ENCODE measurements around the gene NNMT. TPM values are rescaled to one million over a fixed set of nuclear protein-coding genes. Genes with fewer than 3 reads are reported as not detected.

The NNMT gene
- total RNA-seq, 4 donors from 2014 or later, result 4.6 to 362 (median 116) TPM

- Histone ChIP-seq H3K36me3 (no peaks in the 10 kb centered on the region), H3K4me3 (peak overlapping the region in 1 of 2 donors; percentile 8), H3K9me3 (no peaks in the 10 kb centered on the region), H3K27ac (peak overlapping the region; percentile 90 to 96), H3K27me3 (no peaks in the 10 kb centered on the region), H3K4me1 (peaks cover 7 to 10% of the 10 kb centered on the region in 2 donors)
- no peak for TF ChIP-seq POLR2A (IDR thresholded peaks at IDR 0.05)
- TF ChIP-seq, protein P1, sequence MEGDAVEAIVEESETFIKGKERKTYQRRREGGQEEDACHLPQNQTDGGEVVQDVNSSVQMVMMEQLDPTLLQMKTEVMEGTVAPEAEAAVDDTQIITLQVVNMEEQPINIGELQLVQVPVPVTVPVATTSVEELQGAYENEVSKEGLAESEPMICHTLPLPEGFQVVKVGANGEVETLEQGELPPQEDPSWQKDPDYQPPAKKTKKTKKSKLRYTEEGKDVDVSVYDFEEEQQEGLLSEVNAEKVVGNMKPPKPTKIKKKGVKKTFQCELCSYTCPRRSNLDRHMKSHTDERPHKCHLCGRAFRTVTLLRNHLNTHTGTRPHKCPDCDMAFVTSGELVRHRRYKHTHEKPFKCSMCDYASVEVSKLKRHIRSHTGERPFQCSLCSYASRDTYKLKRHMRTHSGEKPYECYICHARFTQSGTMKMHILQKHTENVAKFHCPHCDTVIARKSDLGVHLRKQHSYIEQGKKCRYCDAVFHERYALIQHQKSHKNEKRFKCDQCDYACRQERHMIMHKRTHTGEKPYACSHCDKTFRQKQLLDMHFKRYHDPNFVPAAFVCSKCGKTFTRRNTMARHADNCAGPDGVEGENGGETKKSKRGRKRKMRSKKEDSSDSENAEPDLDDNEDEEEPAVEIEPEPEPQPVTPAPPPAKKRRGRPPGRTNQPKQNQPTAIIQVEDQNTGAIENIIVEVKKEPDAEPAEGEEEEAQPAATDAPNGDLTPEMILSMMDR (IDR thresholded peaks at IDR 0.05), result no peak
- no peak for DNase-seq
- intact Hi-C loops (cut with DNase I; ENCODE audit: low total_unique reads), result no loop called here
Observed at GRCh38 chr11:114291842-114292680, 4.1 kb upstream of the NNMT start.

GRCh38 chr11:114293201-114293711, 2.9 kb upstream of the NNMT start:
- peaks cover 7 to 10% of the 10 kb centered on the region in 2 donors for H3K4me1 ChIP-seq
- DNase-seq, result no peak
- TF ChIP-seq, protein P1 (IDR thresholded peaks at IDR 0.05), result no peak
- no peak for TF ChIP-seq POLR2A (IDR thresholded peaks at IDR 0.05)
- H3K27ac ChIP-seq, result peak overlapping the region; percentile 90 to 96
- no peaks in the 10 kb centered on the region for H3K9me3 ChIP-seq
- no peak overlapping the region for H3K4me3 ChIP-seq
- no peaks in the 10 kb centered on the region for H3K27me3 ChIP-seq
- H3K36me3 ChIP-seq, result no peaks in the 10 kb centered on the region
- intact Hi-C loops (cut with DNase I; ENCODE audit: low total_unique reads), result no loop called here

DNA sequence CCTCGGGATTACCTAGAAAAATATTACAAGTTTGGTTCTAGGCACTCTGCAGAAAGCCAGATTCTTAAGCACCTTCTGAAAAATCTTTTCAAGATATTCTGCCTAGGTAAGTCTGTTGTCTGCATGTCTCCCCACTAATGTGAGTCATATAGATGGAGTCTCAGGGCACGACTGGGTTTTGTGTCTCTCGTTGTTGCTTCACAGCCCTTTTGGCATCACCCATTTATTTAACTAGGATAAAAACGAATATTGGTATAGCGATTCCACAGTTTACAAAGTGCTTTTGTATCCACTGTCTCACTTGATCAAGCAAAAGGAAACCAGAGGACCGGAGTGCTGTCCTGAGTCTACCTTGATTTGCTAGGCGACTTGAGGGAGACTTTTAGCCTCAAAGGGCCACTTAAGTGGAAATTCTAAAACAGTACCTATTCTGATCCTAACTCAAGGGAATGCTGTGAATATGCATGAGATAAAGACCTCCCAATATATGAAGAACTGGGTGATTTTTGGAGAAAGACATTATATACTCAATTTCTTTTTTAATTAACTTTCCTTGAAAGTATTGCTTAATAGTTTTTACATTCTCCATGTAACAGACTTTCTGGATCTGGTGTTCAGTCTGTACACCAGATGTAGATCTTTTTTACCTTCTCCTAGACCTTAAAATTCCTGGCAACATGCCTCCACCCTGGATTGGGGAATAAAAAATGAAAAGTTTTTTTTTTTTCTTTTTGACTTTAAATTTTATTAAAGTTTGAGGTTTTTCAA, 590 bp downstream of the NNMT start:
- intact Hi-C loops (cut with DNase I; ENCODE audit: low total_unique reads), result no loop called here
- H3K27me3 ChIP-seq, result no peaks in the 10 kb centered on the region
- TF ChIP-seq, protein P1 (IDR thresholded peaks at IDR 0.05), result no peak
- TF ChIP-seq POLR2A (IDR thresholded peaks at IDR 0.05), result no peak
- H3K27ac ChIP-seq, result peak overlapping the region; percentile 90 to 96
- H3K4me3 ChIP-seq, result peak overlapping the region; percentile 34 to 36
- H3K4me1 ChIP-seq, result peaks cover 7 to 10% of the 10 kb centered on the region in 2 donors
- no peaks in the 10 kb centered on the region for H3K9me3 ChIP-seq
- H3K36me3 ChIP-seq, result no peaks in the 10 kb centered on the region
- DNase-seq, result no peak

- peaks cover 0 to 10% of the 10 kb centered on the region in 2 donors for H3K4me1 ChIP-seq
- intact Hi-C loops (cut with DNase I; ENCODE audit: low total_unique reads), result no loop called here
- H3K9me3 ChIP-seq, result no peaks in the 10 kb centered on the region
- H3K27ac ChIP-seq, result peak overlapping the region; percentile 90 to 96
- no peaks in the 10 kb centered on the region for H3K36me3 ChIP-seq
- H3K27me3 ChIP-seq, result no peaks in the 10 kb centered on the region
- H3K4me3 ChIP-seq, result peak overlapping the region; percentile 34 to 36
- no peak for DNase-seq
- no peak for TF ChIP-seq POLR2A (IDR thresholded peaks at IDR 0.05)
- TF ChIP-seq, protein P1 (IDR thresholded peaks at IDR 0.05), result no peak
Observed at GRCh38 chr11:114297806-114298709, 1.9 kb downstream of the NNMT start.
